Dermis microvascular lymphatic vessel endothelial cell (primary cell): ENCODE data around the gene AK4. TPM values are rescaled to one million over a fixed set of nuclear protein-coding genes. Genes with fewer than 3 reads are reported as not detected.
A peak's percentile ranks its signal among the peaks of the same experiment; 100 is the strongest.

Experiments used
- DNase-seq, 2 donors: peaks; one replicate each; pipeline versions ENCODE4 v3.0.0 to v3.0.0-alpha.2; 2010; ENCODE audit warnings: low read depth in 2 of 2
- total RNA-seq: library from RNA; depleted of rRNA; stranded (reverse); fragments of >200 nt; gene quantifications from 2 replicates; pipeline ENCODE4 v1.2.1, GENCODE V29; 2014

Gene AK4
- total RNA-seq, 1 donor from 2014 or later, result 16.6 TPM

DNA sequence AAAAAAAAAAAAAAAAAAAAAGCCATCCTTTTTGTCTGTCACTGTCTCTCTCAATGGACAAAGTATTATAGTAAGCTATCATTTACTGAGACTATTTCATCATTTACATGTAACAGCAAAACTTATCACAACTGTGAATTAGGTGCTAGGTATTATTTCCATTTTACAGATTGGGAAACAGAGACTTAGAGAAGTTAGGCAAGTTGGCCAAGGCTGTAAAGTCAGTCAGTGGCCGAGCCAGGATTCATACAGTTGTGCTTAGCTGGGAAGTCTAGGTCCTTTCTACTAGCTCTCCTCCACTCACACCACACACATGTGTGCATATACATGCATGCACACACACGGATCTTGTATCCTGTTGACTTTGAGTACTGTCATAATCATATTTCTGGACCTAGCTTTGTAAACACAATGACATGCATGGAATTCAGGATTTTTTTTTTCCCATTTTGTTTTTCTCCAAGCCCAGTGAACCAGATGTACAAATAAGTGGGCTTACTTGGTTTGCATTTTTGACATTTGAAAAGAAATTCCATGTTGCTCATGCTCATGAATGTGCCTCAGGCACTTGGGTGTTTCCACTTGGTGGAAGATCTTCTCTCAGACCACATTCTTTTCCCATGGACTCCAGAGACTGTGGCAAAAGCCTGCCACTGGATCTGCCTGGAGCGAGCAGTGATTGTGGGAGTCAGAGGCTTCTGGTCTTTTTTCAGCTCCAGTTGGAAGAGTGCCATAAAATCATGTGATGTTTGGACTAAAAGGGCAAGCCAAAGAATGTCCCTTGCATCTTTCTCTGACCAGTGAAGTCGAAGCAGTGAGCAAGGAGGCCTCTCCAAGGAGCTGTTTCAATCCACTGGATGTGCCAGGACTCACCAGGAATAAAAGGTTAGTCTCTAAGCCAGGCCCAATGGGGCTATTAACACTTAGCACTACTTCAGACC, 99.7 kb downstream of the AK4 start:
- DNase-seq, result peak in 1 of 2 donors; percentile 54

DNA sequence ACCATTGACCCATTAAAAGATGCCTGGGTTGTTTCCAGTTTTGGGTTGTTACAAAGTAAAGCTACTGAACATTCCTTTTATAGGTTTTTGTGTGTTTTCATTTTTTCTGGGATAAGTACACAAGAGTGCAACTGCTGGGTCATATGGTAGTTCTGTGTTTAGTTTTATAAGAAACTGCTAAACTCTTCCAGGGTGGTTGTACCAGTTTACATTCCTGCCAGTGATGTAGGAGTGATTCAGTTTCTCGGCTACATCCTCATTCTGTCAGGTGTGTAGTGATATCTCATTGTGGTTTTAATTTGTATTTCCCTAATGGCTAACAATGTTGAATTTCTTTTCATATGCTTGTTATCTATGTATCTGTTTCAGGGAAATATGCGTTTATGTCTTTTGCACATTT, 102.8 kb downstream of the AK4 start:
- no peak for DNase-seq

DNA sequence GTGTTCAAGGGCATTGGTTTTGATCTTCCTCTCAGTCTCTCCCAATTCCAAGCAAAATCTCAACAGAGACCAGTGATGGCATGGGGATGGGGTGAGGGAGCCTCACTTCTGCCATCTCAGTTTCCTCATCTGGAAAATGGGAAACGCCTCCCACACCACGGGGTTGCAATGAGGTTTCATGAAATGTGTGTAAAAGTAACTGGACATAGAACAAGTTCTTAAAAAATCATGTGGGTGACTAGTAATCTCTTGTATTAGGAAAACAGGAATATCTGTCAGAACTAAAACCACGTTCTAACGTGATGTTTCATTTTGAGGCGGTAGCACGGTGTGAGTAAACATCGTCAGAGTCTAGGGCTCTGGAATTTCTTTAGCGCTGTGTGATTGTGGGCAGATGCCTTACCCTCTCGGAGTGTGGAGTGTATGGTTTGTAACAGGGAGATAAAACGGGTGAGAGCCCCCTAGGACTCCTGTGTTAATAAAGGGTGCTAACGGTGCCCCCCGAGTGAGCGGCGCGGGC, 105.9 kb downstream of the AK4 start:
- no peak for DNase-seq

DNA sequence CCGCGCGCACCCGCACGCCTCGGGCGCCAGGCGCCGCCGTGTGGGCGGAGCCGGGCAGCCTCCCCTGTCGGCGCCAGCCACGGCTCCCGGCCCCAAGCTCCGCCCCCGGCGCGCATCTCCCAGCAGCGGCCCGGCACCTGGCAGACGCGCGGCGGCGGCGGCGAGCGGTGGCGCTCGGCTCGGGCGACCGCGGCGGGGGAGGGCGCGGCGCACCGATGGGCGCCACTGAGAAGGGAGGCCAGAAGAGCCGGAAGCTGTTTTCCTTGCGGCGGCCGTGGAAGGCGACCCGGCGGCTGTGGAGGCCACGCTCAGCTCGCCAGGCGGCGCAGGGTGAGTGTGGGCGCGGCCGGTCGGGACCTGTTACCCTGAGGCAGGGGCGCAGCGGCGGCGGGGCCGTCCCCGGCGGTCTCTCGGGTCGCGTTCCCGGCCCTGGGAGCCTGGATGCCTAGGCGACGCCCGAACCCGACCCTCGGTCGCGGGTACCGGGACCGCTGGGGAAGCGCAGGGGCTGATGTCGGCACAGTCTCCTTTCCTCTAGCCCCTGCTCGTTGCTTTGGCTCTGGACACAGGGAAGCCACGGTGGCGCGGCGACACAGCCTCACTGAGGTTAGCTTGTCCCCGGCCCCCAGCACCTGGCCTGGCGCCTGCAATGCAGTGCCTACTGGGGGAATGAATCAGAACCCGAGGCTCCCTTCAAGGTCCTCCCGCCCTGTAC, 106.5 kb downstream of the AK4 start:
- peak in 1 of 2 donors; percentile 81 for DNase-seq

DNA sequence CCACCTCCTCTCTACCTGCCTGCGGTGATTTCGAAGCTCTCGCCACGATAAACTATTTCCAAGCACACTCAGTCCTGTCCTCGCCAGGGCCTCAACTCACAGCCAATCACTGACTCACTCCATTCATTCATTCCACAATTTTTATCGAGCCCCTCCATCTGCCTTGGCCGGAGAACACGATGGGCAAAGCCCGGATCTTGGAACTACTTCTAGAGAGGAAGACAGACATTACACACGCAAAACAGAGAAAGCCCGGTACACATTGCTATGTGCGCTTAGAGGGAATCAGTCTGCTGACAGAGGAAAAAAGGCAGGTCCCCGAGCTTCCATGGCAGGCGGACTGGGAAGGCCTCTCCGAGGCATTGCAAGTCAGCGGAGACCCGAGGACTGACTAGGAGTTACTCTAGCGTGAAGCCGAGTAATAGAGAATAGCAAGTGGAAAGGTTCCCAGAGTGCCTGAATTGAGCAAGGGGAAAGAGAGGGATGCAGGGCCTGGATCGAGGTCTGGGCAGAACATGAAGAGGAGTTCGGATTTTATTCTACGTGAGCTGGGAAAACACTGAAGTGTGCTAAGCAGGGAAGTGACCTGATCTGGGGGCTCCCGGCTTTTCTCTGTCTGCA, 107.1 kb downstream of the AK4 start:
- DNase-seq, result peak in 1 of 2 donors; percentile 33

DNA sequence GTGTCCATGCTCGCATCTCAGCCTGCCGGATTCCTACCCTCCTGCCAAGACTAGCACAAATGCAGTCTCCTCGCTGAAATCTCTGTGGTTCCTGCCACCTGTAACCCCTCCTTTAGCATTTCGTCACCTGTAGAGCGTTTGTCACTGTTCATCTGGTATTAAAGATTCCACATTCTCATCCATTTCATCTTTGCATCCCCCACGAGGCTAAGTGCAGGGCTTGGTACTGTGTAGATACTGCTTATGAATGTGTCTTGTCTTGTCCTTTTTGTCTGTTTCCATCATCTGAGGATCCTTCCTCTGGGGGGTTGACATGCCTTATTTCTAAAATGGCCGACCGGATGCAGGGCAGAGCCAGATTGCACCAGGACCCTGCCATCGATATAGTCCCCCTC, 107.7 kb downstream of the AK4 start:
- no peak for DNase-seq

DNA sequence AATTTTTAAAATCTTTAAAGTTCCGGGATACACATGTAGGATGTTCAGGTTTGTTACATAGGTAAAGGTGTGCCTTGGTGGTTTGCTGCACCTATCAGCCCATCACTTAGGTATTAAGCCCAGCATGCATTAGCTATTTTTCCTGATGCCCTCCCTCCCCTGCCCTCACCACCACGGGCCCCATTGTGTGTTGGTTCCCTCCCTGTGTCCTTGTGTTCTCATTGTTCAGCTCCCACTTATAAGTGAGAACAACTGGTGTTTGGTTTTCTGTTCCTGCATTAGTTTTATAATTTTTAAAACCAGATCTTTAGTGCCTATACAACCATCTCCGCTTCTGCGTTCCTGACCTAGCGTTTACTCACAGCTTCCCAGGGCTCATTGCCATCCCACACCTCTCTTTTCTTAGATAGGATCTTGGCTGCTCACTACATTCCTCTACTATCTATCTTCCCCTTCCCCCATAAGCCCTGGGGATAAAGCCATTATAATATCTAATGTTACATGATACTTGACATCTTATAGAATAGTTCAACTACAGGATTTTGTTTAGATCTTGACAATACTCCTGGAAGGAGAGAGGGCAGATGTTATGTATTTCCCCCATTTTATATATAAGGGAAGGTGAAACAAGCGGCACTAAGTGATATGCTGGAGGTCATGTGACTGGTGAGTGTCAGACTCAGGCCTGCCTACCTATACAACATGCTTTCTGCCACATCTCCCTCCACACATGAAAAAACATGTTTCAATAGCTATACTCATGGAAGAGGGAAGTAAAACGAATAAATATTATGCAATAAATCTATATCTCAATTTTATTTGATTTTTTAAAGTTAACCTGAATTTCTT, 109.1 kb downstream of the AK4 start:
- no peak for DNase-seq

DNA sequence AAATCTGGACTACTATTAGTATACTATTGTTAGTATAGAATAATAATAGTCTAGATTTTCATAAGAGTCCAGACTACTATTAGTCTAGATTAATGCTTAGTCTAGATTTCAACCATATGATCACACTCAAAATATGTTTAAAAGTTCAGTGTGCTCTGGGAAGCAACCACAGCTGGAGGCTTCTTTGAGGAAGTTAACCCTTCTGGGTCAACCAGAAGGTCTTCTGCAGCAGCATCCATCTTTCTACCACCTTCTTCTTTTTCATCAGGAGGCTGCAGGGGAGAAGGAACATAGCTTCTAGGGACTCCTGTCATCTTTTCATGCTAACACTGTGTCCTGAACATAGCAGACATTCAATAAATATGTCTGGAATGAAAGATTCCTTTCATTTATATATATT, 110.1 kb downstream of the AK4 start:
- DNase-seq, result no peak

DNA sequence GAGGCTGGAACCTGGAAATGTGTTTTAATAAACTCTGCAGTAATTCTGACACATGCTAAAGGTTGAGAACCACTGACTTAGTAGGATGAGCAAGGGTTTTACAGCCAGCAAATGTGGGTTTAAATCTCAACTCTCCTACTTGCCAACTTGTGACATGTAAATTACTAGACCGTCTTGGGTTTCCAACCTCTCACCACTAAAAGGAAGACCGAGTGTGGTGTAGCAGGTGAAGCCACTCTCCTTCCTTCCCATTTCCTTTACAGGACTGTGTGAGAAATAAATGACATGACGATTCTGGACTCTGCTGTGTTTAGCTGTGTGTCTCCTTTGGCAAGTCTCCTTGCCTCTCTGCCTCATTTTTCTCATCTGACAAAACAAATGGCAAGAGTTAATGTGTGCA, 111.8 kb downstream of the AK4 start:
- DNase-seq, result no peak

DNA sequence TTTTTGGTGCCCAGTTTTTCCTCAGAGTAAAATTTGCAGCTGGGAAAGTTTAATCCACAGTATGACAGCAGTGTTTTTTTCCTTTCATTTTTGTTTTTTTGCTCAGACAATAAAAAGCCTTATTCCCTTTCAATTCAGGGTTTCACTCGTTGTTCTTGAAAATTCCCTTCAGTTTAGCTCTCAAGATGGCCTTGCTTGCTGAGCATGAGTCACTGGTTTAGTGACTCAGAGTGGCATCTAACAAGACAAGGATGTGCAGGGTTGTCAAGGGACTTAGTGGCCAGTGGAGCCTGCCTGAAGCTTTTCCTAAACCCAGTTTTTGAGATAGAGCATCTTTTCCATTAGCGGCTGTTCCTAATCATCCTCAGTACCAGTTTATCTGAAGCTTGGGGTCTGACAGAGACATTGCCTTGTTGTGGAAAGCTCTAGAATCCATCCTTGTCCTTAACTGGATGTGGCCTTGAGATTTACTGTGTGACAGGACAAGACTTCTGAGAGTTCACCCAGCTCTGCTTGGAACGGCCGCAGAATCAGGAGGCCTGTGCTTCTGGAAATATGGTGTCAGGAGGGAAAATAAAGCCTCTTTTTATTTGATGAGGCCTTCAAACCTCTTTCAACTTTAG, 113.0 kb downstream of the AK4 start:
- peak in 1 of 2 donors; percentile 49 for DNase-seq

DNA sequence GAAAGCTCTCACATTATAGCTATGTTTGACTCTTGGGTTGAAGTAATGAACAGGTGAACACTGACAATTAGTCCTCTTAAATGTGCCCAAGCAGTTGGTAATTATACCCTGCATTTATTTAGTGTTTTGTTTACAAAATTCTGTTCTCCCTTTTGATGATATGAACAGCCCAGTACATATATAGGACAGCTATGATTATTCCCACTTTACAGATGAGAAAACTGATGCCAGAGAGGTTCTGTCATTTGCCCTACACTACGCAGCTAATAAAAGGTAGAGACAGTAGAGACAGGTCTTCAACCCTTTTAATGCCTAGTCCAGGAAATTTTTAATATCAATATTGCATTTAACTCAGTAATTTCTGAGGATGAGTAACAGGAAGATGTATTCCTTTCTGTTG, 115.3 kb downstream of the AK4 start:
- no peak for DNase-seq

DNA sequence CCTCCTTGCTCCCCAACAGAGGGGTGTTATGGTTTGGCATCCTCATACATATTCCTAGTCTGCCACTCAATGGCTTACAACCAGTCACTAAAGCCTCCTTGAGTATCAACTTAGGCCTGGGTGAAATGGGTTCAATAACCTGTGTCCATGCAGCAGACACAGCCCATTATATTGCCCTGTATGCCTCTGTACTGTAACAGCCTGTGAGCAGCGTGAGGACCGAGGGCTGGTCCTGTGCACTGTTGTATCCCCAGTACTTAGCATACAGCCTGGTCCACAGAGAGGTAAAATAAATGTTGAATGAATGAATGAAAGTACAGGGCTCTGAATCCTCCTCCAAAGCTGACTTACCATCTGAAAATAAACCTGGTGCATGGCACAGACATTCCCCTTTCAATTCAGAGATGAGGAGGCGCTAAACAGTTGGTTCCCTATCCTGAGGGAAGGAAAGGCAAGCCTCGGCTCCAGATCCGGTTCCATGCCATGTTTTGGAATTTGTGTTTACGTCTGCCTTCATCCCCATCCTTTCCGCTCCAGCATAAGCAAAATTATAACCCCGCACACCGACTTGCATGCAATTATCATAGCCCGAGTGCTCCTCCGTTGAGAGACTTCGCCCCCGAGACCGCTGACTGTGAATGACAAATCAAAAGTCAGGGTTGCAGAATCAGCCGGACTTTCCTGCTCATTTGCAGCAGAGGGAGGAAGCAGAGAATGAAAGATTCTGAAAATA, 116.4 kb downstream of the AK4 start:
- peak in 1 of 2 donors; percentile 43 for DNase-seq

DNA sequence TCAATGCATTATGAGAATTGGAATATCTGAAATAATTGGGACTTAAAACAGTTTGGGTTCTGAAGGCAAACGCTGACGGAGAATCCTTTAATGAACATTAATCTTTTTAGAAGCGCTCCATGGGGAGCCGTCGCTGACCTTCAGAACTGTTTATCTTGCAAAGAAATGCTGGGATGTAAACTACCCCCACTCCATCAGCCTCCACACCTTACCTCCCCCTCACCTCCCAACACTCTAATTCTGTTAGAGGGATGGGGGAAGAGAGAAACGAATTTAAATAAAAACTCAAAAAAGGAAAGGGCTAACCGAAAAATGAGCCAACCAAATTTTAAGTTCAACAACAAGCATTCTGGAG, 117.3 kb downstream of the AK4 start:
- no peak for DNase-seq

DNA sequence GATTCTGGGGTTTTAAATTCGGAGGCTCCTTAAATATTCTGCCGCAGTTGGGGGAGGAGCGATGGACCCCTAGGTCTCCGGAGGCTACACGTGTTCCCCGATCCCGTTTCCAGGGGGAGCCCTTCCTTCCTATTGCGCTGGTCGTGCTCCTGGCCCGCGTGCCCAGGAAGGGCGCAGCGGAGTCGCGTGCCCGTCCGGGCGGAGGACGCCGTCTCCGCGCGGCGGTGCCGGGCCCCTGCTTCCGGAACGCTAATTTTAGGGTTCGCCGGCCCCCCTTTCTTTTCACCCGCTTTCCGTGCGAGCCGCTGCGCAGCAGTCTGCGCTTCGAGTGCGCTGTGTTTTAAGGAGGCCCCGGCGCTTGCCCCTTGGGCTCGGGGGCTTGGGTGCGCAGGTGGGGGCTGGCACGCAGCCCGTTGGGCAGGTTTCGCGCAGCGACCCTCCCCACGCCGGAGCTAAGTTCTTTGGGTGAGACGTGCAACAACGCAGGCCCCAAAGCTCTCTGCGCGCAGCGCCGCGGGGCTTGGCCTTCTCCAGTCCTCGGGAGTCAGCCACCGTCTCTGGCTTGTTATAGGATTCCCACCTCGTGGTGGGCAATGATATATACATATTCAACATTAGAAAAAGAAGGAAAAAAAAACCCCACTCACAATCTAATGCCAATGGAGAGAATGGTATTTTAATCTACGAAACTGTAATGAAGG, 117.8 kb downstream of the AK4 start:
- DNase-seq, result peak in 1 of 2 donors; percentile 34

DNA sequence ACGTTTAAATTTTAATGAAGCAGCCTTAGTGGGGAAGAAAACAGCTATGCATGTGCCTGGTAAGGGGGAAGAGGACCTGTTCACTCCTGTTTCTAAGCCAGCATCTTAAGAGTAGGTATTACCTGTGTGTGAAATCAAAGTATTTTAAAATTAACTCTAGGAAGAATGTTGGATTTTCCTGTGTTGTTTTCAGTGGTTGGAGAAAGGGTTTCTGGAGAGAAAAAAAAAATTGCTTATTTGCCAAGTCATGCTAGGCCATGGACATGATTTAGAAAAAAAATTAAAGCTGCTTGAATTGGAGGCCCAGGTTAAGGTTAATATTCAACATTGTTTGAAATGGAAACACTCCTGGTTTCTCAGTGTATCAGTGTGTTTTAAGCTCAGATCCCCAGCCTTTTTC, 118.5 kb downstream of the AK4 start:
- no peak for DNase-seq

DNA sequence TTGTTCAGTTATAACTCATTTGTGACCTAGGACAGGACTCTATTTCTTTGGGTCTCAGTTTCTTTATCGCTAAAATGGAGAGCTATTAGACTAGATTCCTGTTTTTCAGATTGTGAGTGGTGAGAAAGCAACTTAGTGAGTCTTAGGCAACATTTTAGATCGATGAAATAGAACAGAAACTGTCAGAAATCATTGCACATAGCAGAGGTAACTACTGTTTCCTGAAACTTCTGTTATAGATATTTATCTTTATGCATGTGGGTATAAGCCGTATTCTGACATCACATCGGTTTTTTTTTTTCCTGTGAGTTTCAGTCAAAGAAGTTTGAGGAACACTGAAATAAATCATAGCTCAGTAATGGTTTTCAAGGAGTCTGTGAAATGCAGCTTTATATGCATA, 119.3 kb downstream of the AK4 start:
- no peak for DNase-seq

DNA sequence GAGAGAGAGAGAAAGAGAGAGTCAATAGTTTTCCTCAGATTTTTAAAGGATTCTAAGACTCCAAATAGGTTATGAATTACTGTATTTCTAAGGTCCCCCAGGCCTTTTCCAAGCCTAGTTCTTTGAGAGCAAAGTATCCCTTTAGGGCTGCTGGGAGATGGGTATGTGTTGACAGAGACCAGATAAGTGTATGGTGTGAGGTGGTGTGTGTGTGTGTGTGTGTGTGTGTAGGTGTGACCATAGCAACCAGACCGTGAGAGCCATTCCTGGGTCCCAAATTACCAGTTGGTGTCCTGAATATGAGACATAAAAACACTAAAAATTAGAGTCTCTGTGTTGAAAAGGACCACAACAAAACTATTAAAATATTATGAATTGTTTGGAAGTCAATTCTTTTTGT, 119.7 kb downstream of the AK4 start:
- no peak for DNase-seq

DNA sequence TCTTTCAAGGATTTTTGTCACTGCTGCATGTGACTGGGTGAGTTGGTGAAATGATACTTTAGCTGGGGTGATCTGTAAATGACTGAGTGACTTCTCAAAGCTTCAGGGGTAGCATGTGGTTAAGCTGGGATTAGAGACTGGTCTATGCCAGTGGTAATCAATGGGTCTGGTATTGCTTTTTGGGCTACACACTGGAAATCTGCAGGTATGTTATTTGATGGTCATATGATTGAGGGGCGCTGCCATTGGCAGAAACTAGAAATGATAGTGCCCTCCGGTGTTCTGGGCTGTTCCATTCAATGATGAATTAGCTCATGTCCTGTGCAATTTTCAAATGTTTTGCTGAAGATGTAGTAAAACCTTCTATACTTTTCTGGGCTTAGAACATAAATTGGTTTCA, 121.6 kb downstream of the AK4 start:
- no peak for DNase-seq

DNA sequence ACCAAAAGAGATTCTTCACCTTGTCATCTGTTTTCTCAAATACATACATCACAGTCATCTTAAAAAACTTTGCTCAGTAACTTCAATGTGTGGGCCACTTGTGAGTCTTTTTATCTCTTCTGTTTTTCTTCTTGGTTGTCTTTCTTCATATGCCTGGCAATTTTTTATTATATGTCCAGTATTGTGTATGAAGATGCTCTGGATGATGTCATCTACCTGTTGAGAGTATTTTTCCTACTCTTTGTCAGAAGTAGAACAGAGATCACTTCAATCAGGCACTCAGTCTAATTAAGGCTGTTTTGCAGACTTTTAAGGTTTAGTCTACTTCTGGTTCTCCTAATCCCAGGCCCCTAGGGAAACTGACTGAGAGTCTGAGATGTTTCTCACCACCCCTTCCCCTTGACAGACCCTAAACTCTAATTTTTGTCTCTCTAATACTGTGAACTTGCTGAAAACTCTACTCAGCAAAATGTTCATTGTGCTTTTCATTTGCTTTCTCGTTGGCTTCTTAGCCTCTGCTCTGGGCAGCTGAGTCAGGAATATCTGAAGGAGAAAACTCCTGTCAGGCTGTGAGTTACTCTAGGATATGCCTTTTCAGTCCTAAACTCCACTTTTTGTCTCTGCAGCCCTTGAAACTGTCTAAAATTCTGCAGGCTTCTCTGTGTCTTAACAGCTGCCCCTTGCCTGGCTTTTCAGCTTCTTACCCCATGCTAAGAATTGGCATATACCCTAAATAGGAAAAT, 128.4 kb downstream of the AK4 start:
- DNase-seq, result no peak
